C4-2B (cell line): ENCODE data around the gene RBBP8NL.

Source experiments
- H3K27ac ChIP-seq: fragments of 450-650 bp; 2 replicates; pipeline ENCODE4 v1.5.1; 2017
- ZFX ChIP-seq: fragments of 450-650 bp; IDR thresholded peaks from 2 replicates; pipeline ENCODE4 v1.6.1; 2017
- TF ChIP-seq, protein P1 (sequence below): fragments of 450-650 bp; conservative IDR thresholded peaks from 2 replicates; pipeline ENCODE4 v1.5.1; 2017; ENCODE audit warnings: mild to moderate bottlenecking

Gene RBBP8NL

DNA sequence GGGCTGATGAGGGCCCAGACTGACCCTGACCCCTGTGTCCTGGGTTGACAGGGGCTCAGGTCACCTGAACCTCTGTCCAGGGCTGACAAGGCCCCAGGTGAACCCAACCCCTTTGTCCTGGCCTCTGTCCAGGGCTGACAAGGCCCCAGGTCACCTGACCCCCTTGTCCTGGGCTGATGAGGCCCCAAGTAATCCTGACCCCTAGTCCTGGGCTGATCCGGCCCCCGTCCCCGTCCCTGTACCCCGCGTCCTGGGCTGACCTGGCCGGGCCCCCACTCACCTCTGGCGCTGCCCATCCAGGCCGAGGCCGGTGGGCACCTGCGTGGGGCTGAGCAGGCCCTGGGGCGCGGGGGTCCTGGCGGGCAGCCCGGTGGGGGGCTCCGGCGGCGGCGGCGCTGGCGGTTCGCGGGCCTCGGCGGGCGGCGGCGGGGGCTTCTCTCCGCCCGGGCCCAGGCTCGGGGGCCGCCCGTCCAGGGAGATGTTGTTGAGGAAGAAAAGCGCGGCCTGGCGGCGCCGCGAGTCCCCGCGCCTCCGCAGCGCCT lies 20.6 kb downstream of the RBBP8NL start:
- TF ChIP-seq, protein P1, sequence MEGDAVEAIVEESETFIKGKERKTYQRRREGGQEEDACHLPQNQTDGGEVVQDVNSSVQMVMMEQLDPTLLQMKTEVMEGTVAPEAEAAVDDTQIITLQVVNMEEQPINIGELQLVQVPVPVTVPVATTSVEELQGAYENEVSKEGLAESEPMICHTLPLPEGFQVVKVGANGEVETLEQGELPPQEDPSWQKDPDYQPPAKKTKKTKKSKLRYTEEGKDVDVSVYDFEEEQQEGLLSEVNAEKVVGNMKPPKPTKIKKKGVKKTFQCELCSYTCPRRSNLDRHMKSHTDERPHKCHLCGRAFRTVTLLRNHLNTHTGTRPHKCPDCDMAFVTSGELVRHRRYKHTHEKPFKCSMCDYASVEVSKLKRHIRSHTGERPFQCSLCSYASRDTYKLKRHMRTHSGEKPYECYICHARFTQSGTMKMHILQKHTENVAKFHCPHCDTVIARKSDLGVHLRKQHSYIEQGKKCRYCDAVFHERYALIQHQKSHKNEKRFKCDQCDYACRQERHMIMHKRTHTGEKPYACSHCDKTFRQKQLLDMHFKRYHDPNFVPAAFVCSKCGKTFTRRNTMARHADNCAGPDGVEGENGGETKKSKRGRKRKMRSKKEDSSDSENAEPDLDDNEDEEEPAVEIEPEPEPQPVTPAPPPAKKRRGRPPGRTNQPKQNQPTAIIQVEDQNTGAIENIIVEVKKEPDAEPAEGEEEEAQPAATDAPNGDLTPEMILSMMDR, result no peak
- TF ChIP-seq ZFX, result peak; percentile 47; the same call in 1 of the 2 replicates
- peak overlapping the region; percentile 83 for H3K27ac ChIP-seq

DNA sequence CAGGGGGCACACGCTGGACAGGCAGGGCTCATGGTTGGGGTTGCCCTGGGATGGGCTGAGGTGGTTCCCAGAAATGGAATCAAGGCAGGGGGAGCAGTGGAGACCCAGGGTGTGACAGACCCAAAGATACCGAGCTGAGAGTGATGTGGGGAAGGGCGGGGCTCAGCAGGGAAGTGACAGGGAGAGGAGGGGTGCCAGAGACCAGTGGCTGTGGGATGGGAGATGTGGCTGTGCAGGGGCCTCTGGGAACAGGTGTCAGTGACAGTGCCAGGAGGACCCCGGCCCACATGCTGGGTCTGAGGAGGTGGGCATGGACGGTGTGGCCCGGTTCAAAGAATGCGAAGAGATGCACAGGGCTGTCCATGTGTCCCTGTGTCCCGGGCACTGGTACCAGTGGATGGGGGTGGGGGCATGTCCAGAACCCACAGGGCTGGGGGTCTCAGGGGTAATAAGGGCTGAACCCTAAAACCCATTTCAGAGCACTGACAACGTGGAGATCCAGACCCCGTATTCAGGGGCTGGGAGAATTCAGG lies 21.3 kb downstream of the RBBP8NL start:
- H3K27ac ChIP-seq, result peak overlapping the region; percentile 83
- no peak for TF ChIP-seq ZFX
- TF ChIP-seq, protein P1, result no peak

DNA sequence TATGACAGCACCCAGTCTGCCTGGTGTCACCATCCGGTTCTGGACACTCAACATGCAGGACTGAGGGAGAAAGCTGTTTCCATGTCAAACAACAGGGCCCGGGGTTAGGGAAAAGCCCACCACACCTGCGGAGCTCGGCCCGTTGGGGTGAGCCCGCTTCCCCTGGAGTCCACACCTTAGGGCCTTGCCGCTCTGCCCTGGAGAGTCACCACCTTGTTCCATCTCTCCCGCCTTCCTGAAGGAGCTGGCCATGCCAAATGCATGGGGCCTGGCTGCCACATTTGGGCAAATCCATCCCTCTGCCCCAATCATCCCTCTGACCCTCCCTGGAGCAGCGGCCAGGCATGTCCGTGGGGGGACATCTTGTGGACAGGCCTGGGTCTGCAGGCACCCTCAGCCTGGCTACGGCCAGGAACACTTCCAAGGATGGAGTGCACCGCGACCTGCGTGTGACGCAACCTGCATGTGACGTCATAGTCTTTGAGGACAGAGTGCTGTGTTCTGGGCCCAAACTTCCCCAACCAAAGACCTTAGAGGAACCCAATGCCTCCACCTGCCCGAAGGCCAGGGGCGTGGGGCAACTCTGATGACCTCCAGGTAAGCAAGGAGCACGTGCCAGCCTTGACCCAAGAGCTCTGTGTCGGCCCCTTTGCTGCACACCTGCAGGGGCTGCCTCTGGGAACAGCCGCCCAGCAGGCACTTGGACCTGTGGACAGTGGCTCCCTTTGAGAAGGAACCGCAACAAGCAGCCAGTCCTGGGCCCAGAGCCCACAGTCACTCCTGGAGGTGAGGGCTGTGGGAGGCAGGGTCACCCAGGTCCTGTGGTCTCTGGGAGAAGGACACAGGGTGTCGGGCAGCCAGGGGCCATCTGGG lies 22.0 kb downstream of the RBBP8NL start:
- H3K27ac ChIP-seq, result no peak overlapping the region

DNA sequence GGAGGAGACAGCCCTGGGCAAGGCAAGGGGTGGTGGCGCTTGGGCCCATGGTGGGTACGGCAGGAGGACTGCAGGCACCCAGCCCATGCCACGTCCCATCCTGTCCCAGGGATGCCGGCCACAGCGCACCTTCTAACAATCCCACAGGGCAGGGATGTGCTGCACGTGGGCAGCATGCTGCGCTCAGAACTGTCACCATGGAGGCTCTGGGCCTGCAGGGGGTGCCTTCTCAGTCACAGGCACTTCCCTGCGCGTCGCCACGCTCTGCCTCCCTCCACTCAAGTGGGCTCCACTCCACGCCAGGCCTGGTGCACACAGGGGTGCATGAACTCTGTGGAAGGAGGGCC lies 22.6 kb downstream of the RBBP8NL start:
- H3K27ac ChIP-seq, result no peak overlapping the region
- no peak for TF ChIP-seq ZFX
- TF ChIP-seq, protein P1, result no peak

More for the DNA sequence above, 22.0 kb downstream of the RBBP8NL start:
- TF ChIP-seq ZFX, result no peak
- TF ChIP-seq, protein P1, result peak; percentile 35

DNA sequence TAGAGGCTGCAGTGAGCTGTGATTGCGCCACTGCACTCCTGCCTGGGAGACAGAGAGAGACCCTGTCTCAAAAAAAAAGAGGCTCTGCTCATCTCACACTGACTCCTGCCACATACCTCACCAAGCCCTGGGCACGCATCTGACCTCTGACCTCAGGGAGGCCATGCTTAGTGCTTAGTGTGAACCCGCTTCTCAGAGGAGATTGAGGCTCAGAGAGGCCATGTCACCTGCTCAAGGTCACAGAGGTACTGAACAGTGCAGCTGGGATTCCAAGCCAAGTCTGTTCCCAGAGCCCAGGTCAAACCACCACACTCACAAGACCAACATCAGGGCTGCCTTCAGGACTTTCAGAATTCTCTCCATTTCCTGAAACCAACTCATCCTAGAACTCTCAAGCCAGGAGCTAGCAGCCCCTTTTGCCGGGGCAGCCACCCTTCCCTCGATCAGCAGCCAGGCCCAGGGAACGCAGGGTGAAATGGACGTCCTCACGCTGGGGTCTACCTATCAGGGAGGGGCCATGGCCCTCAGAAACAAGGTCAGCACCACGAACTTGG lies 23.1 kb downstream of the RBBP8NL start:
- no peak for TF ChIP-seq ZFX
- TF ChIP-seq, protein P1, result no peak
- no peak overlapping the region for H3K27ac ChIP-seq

DNA sequence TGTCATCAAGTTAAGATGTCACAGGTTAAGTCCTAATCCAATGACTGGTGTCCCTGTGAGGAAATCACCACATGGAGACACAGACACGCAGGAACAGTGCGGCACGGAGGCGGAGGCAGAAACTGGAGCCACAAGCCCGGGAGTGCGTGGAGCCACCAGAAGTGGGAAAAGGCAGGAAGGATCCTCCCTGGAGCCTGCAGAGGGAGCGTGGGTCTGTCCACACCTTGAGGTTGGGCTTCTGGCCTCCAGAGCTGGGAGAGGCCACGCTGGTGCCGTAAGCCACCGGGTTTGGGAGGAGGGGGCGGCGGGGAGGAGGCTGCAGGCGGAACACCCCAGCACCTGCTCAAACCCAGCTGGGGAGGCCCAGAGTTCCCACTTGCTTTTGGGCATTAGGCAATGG lies 24.0 kb downstream of the RBBP8NL start:
- TF ChIP-seq, protein P1, result no peak
- no peak for TF ChIP-seq ZFX
- H3K27ac ChIP-seq, result no peak overlapping the region
